ENCODE measurements around the gene FKBP7. TPM values are rescaled to one million over a fixed set of nuclear protein-coding genes. Genes with fewer than 3 reads are reported as not detected.

The FKBP7 gene
- total RNA-seq, 2 donors from 2014 or later, result 20.1 to 21.8 TPM

DNA sequence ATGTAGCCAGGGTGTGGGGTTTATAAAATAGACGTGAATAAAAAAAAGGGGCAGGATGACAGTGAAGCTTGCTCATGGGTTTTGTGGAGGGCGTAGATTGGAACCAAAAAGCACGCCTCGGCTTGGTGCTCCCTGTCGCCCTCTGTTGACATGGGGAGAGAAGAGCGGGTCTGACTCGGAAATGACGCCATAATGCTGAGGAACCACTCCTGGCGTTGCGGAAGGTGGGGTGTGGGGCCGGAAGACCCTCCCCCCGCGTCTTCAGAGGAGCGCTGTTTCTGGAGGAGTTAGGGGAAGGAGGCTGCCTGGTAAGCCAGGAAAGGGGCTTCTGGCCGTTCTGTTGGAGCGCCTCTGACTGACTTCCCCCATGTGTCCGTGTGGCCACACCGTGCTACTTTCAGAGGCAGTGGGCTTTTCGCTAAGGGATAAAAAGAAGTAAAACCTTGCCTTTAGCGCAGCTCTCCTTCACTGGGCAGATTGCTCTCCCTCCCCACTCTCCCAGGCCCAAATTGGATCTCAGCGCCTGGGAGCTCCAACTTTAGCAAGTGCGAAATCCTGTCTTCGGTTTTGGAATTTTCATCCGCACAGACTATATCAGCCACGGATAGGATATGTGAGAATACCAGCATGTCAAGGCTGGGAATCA, 44.7 kb upstream of the FKBP7 start:
- DNase-seq (ENCODE audit: low spot score), result peak; percentile 49
- no peaks in the 10 kb centered on the region for H3K27me3 ChIP-seq (replicated peaks; ENCODE audit: insufficient read depth)
- H3K4me1 ChIP-seq (ENCODE audit: control insufficient read depth in 1 of 2, low read depth in 2 of 2), result peaks cover 0 to 7% of the 10 kb centered on the region in 2 donors
- peak; percentile 87 for ATAC-seq (ENCODE audit: insufficient number of reproducible peaks, low FRiP score, low read depth)
- H3K27ac ChIP-seq, result peak overlapping the region; percentile 10 to 63
- H3K4me3 ChIP-seq, result peak overlapping the region; percentile 78
- no peaks in the 10 kb centered on the region for H3K9me3 ChIP-seq
- peak; percentile 55 for TF ChIP-seq CTCF (IDR thresholded peaks at IDR 0.05)
- peaks cover 3% of the 10 kb centered on the region for H3K36me3 ChIP-seq

DNA sequence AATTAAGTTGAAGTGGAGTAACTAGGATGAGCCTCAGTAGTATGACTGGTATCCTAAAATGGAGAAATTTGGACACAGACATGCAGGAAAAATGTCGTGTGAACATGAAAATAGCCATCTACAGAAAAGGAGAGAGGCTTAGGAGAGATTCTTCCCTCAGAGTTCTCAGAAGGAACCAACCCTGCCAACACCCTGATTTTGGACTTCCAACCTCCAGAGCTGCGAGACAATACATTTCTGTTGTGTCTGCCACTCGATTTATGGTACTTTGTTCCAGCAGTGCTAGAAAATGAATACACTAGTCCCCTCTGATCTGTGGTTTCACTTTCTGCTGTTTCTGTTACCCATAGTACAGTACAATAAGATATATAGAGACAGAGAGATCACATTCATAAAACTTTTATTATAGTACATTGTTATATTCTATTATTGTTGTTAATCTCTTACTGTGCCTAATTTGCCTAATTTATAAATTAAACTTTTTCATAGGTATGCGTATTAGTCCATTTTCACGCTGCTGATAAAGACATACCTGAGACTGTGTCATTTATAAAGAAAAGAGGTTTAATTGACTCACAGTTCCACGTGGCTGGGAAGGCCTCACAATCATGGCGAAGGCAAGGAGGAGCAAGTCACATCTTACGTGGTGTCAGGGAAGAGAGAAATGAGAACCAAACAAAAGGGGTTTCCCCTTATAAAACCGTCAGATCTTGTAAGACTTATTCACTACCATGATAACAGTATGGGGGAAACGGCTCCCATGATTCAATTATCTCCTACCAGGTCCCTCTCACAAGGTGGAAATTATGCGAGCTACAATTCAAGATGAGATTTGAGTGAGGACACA, 43.1 kb upstream of the FKBP7 start:
- ATAC-seq (ENCODE audit: insufficient number of reproducible peaks, low FRiP score, low read depth), result no peak
- Histone ChIP-seq H3K27me3 (replicated peaks; ENCODE audit: insufficient read depth) (no peaks in the 10 kb centered on the region), H3K27ac (no peak overlapping the region), H3K36me3 (peaks cover 7% of the 10 kb centered on the region), H3K9me3 (no peaks in the 10 kb centered on the region), H3K4me3 (no peak overlapping the region), H3K4me1 (ENCODE audit: control insufficient read depth in 1 of 2, low read depth in 2 of 2) (peaks cover 0 to 7% of the 10 kb centered on the region in 2 donors)
- no peak for TF ChIP-seq CTCF (IDR thresholded peaks at IDR 0.05)
- no peak for DNase-seq (ENCODE audit: low spot score)

- no peak for TF ChIP-seq CTCF (IDR thresholded peaks at IDR 0.05)
- ATAC-seq (ENCODE audit: insufficient number of reproducible peaks, low FRiP score, low read depth) (no peak), DNase-seq (ENCODE audit: low spot score) (no peak)
- Histone ChIP-seq H3K27me3 (replicated peaks; ENCODE audit: insufficient read depth) (no peaks in the 10 kb centered on the region), H3K9me3 (no peaks in the 10 kb centered on the region), H3K4me1 (ENCODE audit: control insufficient read depth in 1 of 2, low read depth in 2 of 2) (no peaks in the 10 kb centered on the region), H3K27ac (no peak overlapping the region), H3K4me3 (no peak overlapping the region), H3K36me3 (peaks cover 8% of the 10 kb centered on the region)
Measured at GRCh38 chr2:178517496-178517895, 39.1 kb upstream of the FKBP7 start.

GRCh38 chr2:178514664-178515063, 36.3 kb upstream of the FKBP7 start:
- Histone ChIP-seq H3K27me3 (replicated peaks; ENCODE audit: insufficient read depth) (no peaks in the 10 kb centered on the region), H3K4me1 (ENCODE audit: control insufficient read depth in 1 of 2, low read depth in 2 of 2) (no peaks in the 10 kb centered on the region), H3K9me3 (no peaks in the 10 kb centered on the region), H3K4me3 (no peak overlapping the region), H3K27ac (no peak overlapping the region), H3K36me3 (peaks cover 12% of the 10 kb centered on the region)
- no peak for DNase-seq (ENCODE audit: low spot score)
- no peak for TF ChIP-seq CTCF (IDR thresholded peaks at IDR 0.05)
- no peak for ATAC-seq (ENCODE audit: insufficient number of reproducible peaks, low FRiP score, low read depth)

DNA sequence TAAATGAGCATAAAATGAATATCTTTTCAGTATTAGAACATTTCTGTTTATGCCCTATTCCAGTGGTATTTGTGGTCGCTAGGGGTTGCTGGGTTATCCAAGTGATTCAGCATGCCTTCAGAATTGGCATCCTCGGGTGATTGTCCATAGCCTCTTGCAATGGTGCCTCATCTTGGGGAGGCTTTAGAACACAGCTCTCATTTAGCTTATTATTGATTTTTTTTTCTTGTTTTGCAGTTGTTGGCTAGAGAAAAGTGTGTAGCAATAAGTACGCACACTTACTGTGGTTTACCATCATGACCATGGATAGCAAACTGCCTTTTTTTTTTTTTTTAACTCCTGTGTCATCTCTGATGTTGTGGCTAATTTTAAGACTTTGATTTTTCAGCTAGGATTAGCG, 35.5 kb upstream of the FKBP7 start:
- H3K4me3 ChIP-seq, result no peak overlapping the region
- no peak overlapping the region for H3K27ac ChIP-seq
- ATAC-seq (ENCODE audit: insufficient number of reproducible peaks, low FRiP score, low read depth) (no peak), DNase-seq (ENCODE audit: low spot score) (no peak)
- peaks cover 12% of the 10 kb centered on the region for H3K36me3 ChIP-seq
- TF ChIP-seq CTCF (IDR thresholded peaks at IDR 0.05), result no peak
- no peaks in the 10 kb centered on the region for H3K9me3 ChIP-seq
- no peaks in the 10 kb centered on the region for H3K27me3 ChIP-seq (replicated peaks; ENCODE audit: insufficient read depth)
- H3K4me1 ChIP-seq (ENCODE audit: control insufficient read depth in 1 of 2, low read depth in 2 of 2), result no peaks in the 10 kb centered on the region
